Brain microvascular endothelial cell (primary cell): ENCODE data around the gene DDX10.

Experiments
- DNase-seq: peaks from one replicate; pipeline ENCODE4 v3.0.0-alpha.2; 2020
- H3K27ac ChIP-seq: fragments of 250-450 bp; sonication (Bioruptor Pico); 2 replicates; pipeline ENCODE4 v1.5.1; 2020; ENCODE audit warnings: mild to moderate bottlenecking, moderate library complexity
- H3K27me3 ChIP-seq: fragments of 250-450 bp; sonication (Bioruptor Pico); replicated peaks from 2 replicates; pipeline ENCODE4 v1.5.1; 2020; ENCODE audit warnings: mild to moderate bottlenecking
- H3K36me3 ChIP-seq: fragments of 250-450 bp; sonication (Bioruptor Pico); replicated peaks from 2 replicates; pipeline ENCODE4 v1.5.1; 2020; ENCODE audit warnings: mild to moderate bottlenecking
- H3K4me3 ChIP-seq: 2 replicates; pipeline ENCODE4 v1.5.1; 2011; ENCODE audit warnings: low read depth, mild to moderate bottlenecking, control low read depth, low read length, moderate library complexity
- in situ Hi-C: cut with HindIII; loops from 2 replicates; pipeline ENCODE4 v1.10.0; 2017; ENCODE audit warnings: low sequenced_read_pairs, low pct_ligation_motif_present
- TF ChIP-seq, protein P1 (sequence below): IDR thresholded peaks from 2 replicates; pipeline ENCODE4 v1.5.1; 2011; ENCODE audit warnings: low read depth, mild to moderate bottlenecking, moderate library complexity, low read length, control low read depth, inconsistent platforms; ENCODE audit errors: missing control alignments

DDX10 gene

DNA sequence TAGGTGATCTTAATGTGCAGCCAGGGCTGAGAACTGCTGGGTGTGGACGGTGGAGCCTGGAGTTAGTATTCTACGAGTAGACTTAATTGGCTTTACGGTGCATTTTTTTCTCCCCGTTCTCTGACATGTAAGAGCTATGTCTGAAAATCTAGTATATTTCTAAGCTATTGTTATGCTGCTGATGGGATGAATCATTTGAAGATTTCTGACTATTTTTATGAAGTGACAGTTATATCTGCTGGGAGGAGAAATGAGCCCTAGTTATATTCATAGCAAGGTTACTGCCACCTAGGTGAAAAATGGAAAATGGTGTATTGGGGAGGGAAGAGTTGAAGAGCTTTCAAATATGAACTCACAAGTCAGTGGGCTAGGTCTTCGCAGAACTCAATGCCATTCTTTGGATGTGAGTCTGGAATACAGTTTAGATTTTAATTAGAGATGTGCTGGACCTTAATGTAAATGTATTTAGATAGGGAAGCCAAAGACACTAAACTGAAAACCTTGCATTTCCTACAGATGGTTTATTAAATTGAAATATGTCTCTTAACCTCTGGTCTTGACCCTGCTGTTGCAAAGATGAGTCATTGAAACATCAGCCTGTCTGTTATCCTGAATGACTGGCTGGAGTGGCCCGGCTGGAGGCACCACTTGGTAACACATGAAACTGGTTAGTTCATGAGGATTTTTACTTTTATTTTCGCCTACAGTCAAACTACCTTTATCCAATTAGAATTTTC is 293.7 kb downstream of the DDX10 start:
- DNase-seq, result peak; percentile 78
- Histone ChIP-seq H3K27ac (peak overlapping the region; percentile 59), H3K36me3 (no peaks in the 10 kb centered on the region), H3K4me3 (no peak overlapping the region), H3K27me3 (no peaks in the 10 kb centered on the region)
- in situ Hi-C loops, result no loop called here
- TF ChIP-seq, protein P1, sequence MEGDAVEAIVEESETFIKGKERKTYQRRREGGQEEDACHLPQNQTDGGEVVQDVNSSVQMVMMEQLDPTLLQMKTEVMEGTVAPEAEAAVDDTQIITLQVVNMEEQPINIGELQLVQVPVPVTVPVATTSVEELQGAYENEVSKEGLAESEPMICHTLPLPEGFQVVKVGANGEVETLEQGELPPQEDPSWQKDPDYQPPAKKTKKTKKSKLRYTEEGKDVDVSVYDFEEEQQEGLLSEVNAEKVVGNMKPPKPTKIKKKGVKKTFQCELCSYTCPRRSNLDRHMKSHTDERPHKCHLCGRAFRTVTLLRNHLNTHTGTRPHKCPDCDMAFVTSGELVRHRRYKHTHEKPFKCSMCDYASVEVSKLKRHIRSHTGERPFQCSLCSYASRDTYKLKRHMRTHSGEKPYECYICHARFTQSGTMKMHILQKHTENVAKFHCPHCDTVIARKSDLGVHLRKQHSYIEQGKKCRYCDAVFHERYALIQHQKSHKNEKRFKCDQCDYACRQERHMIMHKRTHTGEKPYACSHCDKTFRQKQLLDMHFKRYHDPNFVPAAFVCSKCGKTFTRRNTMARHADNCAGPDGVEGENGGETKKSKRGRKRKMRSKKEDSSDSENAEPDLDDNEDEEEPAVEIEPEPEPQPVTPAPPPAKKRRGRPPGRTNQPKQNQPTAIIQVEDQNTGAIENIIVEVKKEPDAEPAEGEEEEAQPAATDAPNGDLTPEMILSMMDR, result no peak

DNA sequence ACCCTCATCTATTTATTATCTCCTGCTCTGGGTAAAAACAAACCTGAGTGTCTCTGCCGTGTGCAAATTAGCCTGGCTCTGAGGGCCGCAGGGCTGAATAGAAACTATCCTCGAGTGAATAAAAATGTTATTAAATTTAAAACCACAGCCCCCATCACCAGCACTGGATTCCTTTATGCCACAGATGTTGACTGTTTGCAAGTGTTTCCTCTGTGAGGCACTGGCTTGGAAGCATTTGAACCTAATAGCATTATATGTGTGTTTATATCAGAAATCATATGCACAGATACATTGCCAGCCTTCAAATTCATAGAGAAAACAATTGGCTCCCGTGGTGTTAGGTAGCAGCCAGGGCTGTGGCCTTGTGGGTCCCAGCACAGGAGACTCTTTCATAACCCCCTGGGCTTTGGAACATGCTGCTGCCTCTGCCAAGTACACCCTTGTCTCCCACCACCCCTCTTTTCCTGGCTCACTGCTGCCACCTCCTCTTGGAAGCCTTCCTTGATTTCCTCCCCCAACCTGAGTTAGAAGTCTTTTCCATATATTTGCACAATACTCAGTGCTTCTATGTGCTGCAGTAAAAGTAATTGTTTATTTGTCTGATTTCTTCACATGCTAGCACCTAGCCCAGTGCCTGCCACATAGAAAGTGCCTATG is 294.4 kb downstream of the DDX10 start:
- H3K36me3 ChIP-seq, result no peaks in the 10 kb centered on the region
- peak; percentile 22 for DNase-seq
- H3K27ac ChIP-seq, result peak overlapping the region; percentile 59
- no peak overlapping the region for H3K4me3 ChIP-seq
- in situ Hi-C loops, result no loop called here
- TF ChIP-seq, protein P1, result no peak
- no peaks in the 10 kb centered on the region for H3K27me3 ChIP-seq

DNA sequence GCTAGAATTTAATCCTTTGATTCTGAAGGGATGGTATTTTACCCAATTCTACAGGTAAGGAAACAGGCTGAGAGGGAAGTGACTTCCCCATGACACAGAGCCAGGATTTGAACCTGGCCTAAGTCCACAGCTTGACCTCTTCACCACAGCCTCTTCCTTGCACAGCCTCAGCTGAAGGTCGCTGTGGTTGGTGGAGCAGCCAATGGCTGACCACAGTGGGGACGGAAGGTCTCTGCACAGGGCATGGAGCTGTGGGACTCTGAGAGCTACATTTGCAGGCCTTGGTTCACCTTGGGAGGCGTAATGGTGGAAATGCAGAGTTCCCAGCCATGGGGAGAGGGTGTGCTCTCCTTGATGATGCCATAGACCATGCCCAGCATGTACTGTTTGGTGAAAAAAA is 295.0 kb downstream of the DDX10 start:
- H3K36me3 ChIP-seq, result no peaks in the 10 kb centered on the region
- H3K27ac ChIP-seq, result no peak overlapping the region
- TF ChIP-seq, protein P1, result no peak
- no peaks in the 10 kb centered on the region for H3K27me3 ChIP-seq
- no peak for DNase-seq
- in situ Hi-C loops, result no loop called here
- H3K4me3 ChIP-seq, result no peak overlapping the region

DNA sequence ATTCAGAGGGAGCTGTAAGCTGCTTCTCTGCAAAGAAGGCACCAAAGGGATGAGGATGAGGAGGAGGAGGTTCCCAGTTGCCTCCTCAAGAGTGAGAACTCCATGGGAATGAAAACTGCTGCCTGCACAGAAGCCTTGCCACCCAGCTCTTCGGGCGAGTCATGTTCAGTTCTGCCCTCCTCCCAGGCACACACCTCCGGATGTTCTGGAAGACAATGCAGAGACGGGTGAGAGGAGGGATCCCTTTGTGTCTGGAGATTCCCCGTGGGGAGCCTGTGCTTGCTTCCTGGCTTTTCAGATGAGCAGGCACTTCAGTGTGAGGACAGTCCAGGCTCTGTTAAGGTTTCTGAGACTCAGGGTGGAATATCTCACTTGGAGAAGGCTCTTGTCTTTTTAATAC is 295.6 kb downstream of the DDX10 start:
- in situ Hi-C loops, result no loop called here
- no peak overlapping the region for H3K4me3 ChIP-seq
- no peaks in the 10 kb centered on the region for H3K36me3 ChIP-seq
- TF ChIP-seq, protein P1, result no peak
- no peak overlapping the region for H3K27ac ChIP-seq
- no peak for DNase-seq
- H3K27me3 ChIP-seq, result no peaks in the 10 kb centered on the region

DNA sequence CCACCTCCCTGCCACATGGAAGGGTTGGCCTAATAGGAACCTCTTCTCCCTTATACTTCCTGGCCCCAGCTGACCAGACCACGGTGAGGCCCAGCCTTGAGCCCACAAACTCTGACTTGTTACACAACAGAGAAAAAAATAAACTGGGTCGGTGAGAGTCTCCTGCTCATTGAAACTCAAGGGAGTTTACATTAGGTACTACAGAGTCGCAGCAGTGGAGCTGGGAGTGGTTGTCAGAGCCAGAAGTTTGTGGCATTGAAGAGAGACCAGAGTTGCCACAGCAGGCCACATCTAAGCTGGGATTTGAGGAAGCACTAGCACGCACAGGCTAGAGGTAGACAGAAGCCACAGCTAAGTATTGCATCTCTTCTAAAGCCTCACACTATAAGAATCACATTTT is 296.2 kb downstream of the DDX10 start:
- DNase-seq, result no peak
- Histone ChIP-seq H3K27ac (no peak overlapping the region), H3K36me3 (no peaks in the 10 kb centered on the region), H3K27me3 (no peaks in the 10 kb centered on the region), H3K4me3 (no peak overlapping the region)
- in situ Hi-C loops, result no loop called here
- TF ChIP-seq, protein P1, result no peak
